K562 (cell line): Measurements from ENCODE around the gene CROT. TPM values are rescaled to one million over a fixed set of nuclear protein-coding genes. Genes with fewer than 3 reads are reported as not detected.

Source experiments
- BRD9 ChIP-seq: fragments of 450-650 bp; IDR thresholded peaks from 2 replicates; pipeline ENCODE4 v1.6.1; 2018; ENCODE audit warnings: low read depth; ENCODE audit not compliant: partially characterized antibody
- CTBP1 ChIP-seq: fragments of 450-650 bp; IDR thresholded peaks from 2 replicates; pipeline ENCODE4 v1.6.1; 2016; ENCODE audit warnings: borderline replicate concordance
- EP400 ChIP-seq: fragments of 450-650 bp; IDR thresholded peaks from 2 replicates; pipeline ENCODE4 v1.6.1; 2017; ENCODE audit warnings: antibody characterized with exemption, mild to moderate bottlenecking, moderate library complexity
- FOXJ2 ChIP-seq: fragments of 200-800 bp; sonication (Bioruptor generic); IDR thresholded peaks from 2 replicates; pipeline ENCODE4 v1.6.1; 2016; ENCODE audit warnings: missing genetic modification characterization, missing compliant biosample characterization
- GTF2A2 ChIP-seq: IDR thresholded peaks from 2 replicates; pipeline ENCODE4 v1.6.1; 2016; ENCODE audit warnings: mild to moderate bottlenecking, missing genetic modification characterization, missing compliant biosample characterization
- MAFF ChIP-seq: IDR thresholded peaks from 2 replicates; pipeline ENCODE4 v1.6.1; 2012; ENCODE audit warnings: low read length, improper control_type of control experiment
- NCOA1 ChIP-seq: fragments of 450-650 bp; IDR thresholded peaks from 2 replicates; pipeline ENCODE4 v1.6.1; 2016; ENCODE audit warnings: low read depth
- NCOR1 ChIP-seq: fragments of 450-650 bp; IDR thresholded peaks from 2 replicates; pipeline ENCODE4 v1.6.1; 2016; ENCODE audit warnings: mild to moderate bottlenecking, moderate library complexity
- NR4A1 ChIP-seq, 2 experiments: fragments of 250-450 bp in 1 of 2; fragments of 450-650 bp in 1 of 2; sonication (Bioruptor Pico) in 1 of 2; IDR thresholded peaks; 2 replicates each; pipeline versions ENCODE4 v1.4.0 to v1.6.1; 2016 to 2020; ENCODE audit warnings: mild to moderate bottlenecking in 2 of 2, missing compliant biosample characterization in 1 of 2, missing genetic modification characterization in 1 of 2, moderate library complexity in 1 of 2
- RFX1 ChIP-seq: fragments of 450-650 bp; IDR thresholded peaks from 2 replicates; pipeline ENCODE4 v1.6.1; 2016; ENCODE audit warnings: mild to moderate bottlenecking, moderate library complexity
- SPI1 ChIP-seq: IDR thresholded peaks from 2 replicates; pipeline ENCODE4 v1.6.1; 2011; ENCODE audit warnings: low read depth, low read length, control low read depth, borderline replicate concordance
- SUPT5H ChIP-seq: fragments of 450-650 bp; IDR thresholded peaks from 2 replicates; pipeline ENCODE4 v1.6.1; 2016
- ZNF395 ChIP-seq: fragments of 200-800 bp; sonication (Bioruptor generic); IDR thresholded peaks from 2 replicates; pipeline ENCODE4 v1.6.1; 2017; ENCODE audit warnings: missing genetic modification characterization, missing compliant biosample characterization
- ZNF589 ChIP-seq: fragments of 200-800 bp; sonication (Bioruptor generic); IDR thresholded peaks from 2 replicates; pipeline ENCODE4 v1.6.1; 2016; ENCODE audit warnings: low read depth, missing genetic modification characterization, missing compliant biosample characterization
- polyA plus RNA-seq, 8 experiments: library from polyadenylated mRNA; depleted of rRNA in 4 of 8; stranded (reverse) in 5 of 8; unstranded in 3 of 8; fragments of >200 nt; fragmentation: Nextera tagmentation in 2 of 8; fragmentation: Illumina TruSeq in 1 of 8; extraction: Ambion mirVana in 2 of 8; extraction: Trizol in 1 of 8; gene quantifications; 2 replicates each; pipeline versions ENCODE4 v1.2.1 to v1.2.3, GENCODE V29; 2011 to 2014; ENCODE audit warnings: inconsistent platforms in 1 of 8, missing spikeins in 1 of 8
- total RNA-seq, 7 experiments: library from RNA; depleted of rRNA in 6 of 7; stranded (reverse); fragments of >200 nt in 6 of 7; fragmentation: Illumina TruSeq in 2 of 7; extraction: Trizol in 2 of 7; gene quantifications; 2 replicates each; pipeline versions ENCODE4 v1.2.1 to v1.2.3, GENCODE V29; 2011 to 2021; ENCODE audit warnings: low replicate concordance in 1 of 7
- TF ChIP-seq, protein P1 (sequence below): fragments of 450-650 bp; IDR thresholded peaks from 2 replicates; pipeline ENCODE4 v1.6.1; 2016
- TF ChIP-seq, protein P2 (sequence below): IDR thresholded peaks from 2 replicates; pipeline ENCODE4 v1.6.1; 2012; ENCODE audit warnings: low read depth, low read length, improper control_type of control experiment, borderline replicate concordance
- TF ChIP-seq, protein P3 (sequence below): fragments of 450-650 bp; IDR thresholded peaks from 2 replicates; pipeline ENCODE4 v1.6.1; 2018; ENCODE audit not compliant: partially characterized antibody
- TF ChIP-seq, protein P4 (sequence below), 2 experiments: fragments of 200-800 bp in 1 of 2; sonication (Bioruptor generic) in 1 of 2; sonication (generic) in 1 of 2; formaldehyde crosslinking in 1 of 2; IDR thresholded peaks in 1 of 2; conservative IDR thresholded peaks in 1 of 2; 2 replicates each; pipeline versions ENCODE4 v1.5.0 to v1.6.1; 2016 to 2020; ENCODE audit warnings: missing compliant biosample characterization in 1 of 2, missing genetic modification characterization in 1 of 2, missing genetic modification reagents in 1 of 2

Gene CROT
- total and polyA plus RNA-seq, 9 of the 15 experiments (the other 6 are each of a cell fraction or from before 2014, with no cell fraction given), result 2.5 to 8.1 (median 5.1) TPM

DNA sequence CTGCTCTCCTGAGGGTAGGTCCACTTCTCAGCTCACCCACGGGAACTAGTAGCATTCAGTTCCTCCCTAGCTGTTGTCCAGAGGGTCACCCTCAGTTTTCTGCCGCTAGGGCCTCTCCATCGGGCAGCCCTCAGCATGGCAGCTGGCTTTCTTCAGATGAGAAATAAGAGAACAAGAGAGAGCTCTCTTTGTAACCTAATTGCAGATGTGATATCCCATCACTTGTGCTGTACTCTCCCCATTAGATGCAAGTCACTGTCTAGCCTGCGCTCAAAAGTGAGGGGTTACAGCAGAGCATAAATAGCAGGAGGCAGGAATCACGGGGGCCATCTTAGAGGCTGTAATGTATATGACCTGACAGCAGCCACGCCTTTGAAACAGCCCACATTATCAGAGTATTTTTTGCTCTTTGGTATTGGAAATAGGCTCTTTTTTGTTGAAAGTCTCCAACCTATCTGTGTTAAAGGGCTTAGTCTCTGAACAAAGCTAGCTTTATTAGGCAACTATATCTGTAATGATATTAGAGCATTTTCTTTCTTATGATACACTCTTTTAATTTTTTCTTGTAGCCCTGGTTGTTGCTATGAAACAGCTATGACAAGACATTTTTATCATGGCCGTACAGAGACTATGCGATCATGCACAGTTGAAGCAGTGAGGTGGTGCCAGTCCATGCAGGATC lies 45.7 kb downstream of the CROT start (continued):
- TF ChIP-seq, protein P1, sequence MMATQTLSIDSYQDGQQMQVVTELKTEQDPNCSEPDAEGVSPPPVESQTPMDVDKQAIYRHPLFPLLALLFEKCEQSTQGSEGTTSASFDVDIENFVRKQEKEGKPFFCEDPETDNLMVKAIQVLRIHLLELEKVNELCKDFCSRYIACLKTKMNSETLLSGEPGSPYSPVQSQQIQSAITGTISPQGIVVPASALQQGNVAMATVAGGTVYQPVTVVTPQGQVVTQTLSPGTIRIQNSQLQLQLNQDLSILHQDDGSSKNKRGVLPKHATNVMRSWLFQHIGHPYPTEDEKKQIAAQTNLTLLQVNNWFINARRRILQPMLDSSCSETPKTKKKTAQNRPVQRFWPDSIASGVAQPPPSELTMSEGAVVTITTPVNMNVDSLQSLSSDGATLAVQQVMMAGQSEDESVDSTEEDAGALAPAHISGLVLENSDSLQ, result peak; percentile 81
- TF ChIP-seq NCOR1, result no peak
- TF ChIP-seq, protein P2, sequence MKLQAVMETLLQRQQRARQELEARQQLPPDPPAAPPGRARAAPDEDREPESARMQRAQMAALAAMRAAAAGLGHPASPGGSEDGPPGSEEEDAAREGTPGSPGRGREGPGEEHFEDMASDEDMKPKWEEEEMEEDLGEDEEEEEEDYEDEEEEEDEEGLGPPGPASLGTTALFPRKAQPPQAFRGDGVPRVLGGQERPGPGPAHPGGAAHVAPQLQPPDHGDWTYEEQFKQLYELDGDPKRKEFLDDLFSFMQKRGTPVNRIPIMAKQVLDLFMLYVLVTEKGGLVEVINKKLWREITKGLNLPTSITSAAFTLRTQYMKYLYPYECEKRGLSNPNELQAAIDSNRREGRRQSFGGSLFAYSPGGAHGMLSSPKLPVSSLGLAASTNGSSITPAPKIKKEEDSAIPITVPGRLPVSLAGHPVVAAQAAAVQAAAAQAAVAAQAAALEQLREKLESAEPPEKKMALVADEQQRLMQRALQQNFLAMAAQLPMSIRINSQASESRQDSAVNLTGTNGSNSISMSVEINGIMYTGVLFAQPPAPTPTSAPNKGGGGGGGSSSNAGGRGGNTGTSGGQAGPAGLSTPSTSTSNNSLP, result 0 out of 2 replicates have a peak, but pooled peaks have one; percentile 11
- peak; percentile 38 for TF ChIP-seq EP400
- TF ChIP-seq, protein P3, sequence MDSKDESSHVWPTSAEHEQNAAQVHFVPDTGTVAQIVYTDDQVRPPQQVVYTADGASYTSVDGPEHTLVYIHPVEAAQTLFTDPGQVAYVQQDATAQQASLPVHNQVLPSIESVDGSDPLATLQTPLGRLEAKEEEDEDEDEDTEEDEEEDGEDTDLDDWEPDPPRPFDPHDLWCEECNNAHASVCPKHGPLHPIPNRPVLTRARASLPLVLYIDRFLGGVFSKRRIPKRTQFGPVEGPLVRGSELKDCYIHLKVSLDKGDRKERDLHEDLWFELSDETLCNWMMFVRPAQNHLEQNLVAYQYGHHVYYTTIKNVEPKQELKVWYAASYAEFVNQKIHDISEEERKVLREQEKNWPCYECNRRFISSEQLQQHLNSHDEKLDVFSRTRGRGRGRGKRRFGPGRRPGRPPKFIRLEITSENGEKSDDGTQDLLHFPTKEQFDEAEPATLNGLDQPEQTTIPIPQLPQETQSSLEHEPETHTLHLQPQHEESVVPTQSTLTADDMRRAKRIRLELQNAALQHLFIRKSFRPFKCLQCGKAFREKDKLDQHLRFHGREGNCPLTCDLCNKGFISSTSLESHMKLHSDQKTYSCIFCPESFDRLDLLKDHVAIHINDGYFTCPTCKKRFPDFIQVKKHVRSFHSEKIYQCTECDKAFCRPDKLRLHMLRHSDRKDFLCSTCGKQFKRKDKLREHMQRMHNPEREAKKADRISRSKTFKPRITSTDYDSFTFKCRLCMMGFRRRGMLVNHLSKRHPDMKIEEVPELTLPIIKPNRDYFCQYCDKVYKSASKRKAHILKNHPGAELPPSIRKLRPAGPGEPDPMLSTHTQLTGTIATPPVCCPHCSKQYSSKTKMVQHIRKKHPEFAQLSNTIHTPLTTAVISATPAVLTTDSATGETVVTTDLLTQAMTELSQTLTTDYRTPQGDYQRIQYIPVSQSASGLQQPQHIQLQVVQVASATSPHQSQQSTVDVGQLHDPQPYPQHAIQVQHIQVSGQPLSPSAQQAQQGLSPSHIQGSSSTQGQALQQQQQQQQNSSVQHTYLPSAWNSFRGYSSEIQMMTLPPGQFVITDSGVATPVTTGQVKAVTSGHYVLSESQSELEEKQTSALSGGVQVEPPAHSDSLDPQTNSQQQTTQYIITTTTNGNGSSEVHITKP, result peak; percentile 24
- 0 out of 2 replicates have a peak, but pooled peaks have one; percentile 33 for TF ChIP-seq ZNF589 (CRISPR knock-in tag)
- 0 out of 2 replicates have a peak, but pooled peaks have one; percentile 38 for TF ChIP-seq SUPT5H
- TF ChIP-seq RFX1, result peak; percentile 79
- TF ChIP-seq, protein P4, sequence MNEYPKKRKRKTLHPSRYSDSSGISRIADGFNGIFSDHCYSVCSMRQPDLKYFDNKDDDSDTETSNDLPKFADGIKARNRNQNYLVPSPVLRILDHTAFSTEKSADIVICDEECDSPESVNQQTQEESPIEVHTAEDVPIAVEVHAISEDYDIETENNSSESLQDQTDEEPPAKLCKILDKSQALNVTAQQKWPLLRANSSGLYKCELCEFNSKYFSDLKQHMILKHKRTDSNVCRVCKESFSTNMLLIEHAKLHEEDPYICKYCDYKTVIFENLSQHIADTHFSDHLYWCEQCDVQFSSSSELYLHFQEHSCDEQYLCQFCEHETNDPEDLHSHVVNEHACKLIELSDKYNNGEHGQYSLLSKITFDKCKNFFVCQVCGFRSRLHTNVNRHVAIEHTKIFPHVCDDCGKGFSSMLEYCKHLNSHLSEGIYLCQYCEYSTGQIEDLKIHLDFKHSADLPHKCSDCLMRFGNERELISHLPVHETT (CRISPR knock-in tag; conservative IDR thresholded peaks at IDR 0.05 in 1 of 2, IDR thresholded peaks at IDR 0.05 in 1 of 2), result peak in 1 of 2 experiments; percentile 46; a peak in 1 of 4 replicates
- TF ChIP-seq MAFF, result peak; percentile 71
- peak; percentile 65 for TF ChIP-seq SPI1
- peak; percentile 74; the same call in 1 of the 2 replicates for TF ChIP-seq FOXJ2
- peak; percentile 73 for TF ChIP-seq ZNF395 (CRISPR knock-in tag)
- peak; percentile 44; the same call in 1 of the 2 replicates for TF ChIP-seq CTBP1
- no peak for TF ChIP-seq NCOA1
- TF ChIP-seq GTF2A2 (tag), result 0 out of 2 replicates have a peak, but pooled peaks have one; percentile 40
- TF ChIP-seq BRD9, result peak; percentile 66
- TF ChIP-seq NR4A1 (CRISPR knock-in tag; IDR thresholded peaks at IDR 0.05), result no peak
- TF ChIP-seq NR4A1 (tag; IDR thresholded peaks at IDR 0.05), result peak; percentile 89
